8988T (cell line): ENCODE data around the gene ASTN2.
"Not testable (repeated sequence)": the region's sequence is repeated elsewhere in the genome, so short reads cannot be mapped to it uniquely, and the experiment has no call there.

Experiments used
- DNase-seq: peaks from one replicate; pipeline ENCODE4 v3.0.0; 2011

Gene ASTN2

DNA sequence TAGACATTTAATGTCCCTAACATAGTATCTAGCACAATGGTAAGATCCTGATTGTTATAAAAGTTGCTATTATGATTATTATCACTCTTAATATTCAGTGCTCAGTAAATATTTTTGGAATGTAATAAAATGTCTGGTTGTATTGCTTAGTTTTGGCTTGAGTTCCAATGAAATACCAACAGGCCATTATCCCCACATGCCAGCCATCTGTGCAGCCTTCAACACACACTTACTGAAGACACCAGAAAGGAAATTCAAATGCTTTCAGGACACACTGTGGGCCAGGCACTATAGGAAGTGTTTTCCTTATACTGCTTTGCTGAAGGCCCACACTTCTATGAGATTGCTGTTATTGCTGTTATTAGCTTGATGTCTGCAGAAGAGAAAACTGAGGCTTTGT lies 570.2 kb downstream of the ASTN2 start:
- DNase-seq = no peak

DNA sequence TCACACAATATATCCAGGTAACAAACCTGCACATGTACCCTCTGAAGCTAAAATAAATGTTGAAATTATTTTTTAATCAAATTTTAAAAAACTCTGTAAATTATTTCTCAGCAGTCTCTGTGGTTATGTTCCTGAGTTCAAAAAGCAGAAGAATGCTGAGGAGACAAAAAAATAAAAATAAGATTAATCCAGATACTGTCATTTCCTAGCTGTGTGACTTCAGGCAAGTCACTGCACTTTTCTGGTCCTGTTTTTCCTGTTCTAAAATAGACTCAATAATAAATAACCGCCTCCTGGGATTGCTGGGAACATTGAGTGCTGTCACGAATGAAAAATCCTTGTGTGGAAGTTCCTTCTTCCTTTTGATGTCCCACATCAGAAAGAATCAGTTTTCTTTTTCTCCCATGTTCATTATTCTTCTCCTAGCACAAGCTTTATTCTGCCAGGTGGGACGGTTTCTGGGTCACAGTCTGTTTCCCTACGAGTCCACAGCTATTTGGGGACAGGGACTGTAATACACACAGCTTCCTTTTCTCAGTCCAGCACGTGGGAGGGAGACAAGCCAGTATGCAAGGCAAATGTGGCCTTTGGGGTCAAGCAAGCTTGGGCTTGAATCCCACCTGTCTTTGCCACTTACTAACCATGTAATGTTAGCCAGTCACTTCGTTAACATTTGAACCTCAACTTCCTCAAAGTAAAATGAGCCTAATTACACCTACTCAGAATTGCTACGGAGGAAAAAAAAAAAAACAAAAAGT lies 570.8 kb downstream of the ASTN2 start:
- no peak for DNase-seq

DNA sequence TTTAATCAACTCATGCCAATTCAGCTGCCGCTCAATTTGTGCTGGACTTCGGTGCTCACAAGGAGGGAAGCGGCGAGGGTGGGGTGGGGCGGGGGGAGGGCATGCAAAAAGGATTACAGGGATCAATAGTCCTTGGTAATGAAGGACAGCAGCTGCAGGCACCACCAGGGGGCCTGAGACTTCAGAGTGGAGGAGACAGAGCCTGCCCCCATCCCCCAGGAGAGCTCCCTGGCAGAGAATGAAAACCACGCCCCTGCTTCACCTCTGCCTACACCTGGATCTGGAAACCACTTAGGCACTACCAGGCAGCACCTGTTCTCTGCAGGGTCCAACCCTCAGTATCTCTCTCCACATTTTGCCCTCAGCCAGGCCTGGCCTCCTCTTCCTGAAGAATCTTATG lies 572.2 kb downstream of the ASTN2 start:
- DNase-seq = no peak

- not testable (repeated sequence) for DNase-seq
These were observed 576.4 kb downstream of the ASTN2 start for GRCh38 chr9:116838468-116838867.

DNA sequence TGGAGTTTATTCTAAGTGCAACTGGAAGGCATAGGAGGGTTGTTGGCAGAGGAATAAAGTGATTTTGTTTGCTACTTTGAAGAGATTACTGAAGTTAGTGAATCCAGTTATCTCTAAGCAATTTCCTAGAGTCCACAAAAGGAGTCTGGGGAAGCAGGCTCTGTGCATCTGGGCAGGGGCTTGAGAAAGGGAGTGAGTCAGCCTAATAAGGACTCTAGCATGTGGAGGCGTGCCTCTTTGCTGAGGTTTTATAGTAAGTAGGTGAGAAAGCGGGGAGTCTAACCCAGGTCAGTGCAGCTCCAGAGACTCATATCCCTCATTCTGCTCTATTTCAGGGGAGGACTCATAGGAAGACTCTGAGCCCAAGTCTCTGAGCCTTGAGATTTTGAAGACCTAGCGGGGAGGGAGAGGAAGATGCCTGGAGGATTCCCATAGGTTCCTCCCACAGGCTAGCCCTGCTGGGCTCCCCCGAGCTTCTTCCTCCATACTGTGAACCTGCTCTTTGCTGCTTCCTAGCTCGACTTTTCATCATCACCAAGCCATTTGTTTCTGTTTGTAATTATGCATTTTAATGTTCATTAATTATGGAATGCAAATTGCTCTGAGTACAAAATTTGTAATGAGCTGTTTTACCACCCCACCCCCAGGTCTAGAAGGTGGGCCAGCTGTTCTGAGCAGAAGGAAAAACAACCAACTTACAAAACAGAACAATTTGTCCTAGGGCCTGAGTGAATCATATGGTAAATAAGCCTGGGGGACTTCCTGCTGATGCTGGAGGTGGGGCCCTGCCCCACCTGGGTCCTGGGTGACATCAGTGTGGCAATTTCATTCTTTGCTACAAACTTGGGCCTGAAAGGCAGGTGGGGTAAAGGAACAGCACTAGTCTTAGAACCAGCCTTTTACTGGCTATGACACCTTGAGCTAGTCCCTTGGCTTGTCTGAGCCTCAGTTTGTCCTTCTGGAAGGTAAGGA lies 577.6 kb downstream of the ASTN2 start:
- DNase-seq = no peak

DNA sequence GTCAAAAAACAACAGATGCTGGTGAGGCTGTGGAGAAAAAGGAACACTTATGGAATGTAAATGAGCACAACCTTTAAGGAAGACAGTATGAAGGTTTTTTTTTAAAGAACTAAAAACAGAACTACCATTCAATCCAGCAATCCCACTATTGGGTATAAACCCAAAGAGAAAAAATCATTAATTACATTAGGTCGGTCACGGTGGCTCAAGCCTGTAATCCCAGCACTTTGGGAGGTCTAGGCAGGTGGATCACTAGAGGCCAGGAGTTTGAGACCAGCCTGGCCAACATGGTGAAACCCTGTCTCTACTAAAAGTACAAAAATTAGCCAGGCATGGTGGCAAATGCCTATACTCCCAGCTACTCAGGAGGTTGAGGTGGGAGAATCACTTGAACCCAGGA lies 584.5 kb downstream of the ASTN2 start:
- not testable (repeated sequence) for DNase-seq

DNA sequence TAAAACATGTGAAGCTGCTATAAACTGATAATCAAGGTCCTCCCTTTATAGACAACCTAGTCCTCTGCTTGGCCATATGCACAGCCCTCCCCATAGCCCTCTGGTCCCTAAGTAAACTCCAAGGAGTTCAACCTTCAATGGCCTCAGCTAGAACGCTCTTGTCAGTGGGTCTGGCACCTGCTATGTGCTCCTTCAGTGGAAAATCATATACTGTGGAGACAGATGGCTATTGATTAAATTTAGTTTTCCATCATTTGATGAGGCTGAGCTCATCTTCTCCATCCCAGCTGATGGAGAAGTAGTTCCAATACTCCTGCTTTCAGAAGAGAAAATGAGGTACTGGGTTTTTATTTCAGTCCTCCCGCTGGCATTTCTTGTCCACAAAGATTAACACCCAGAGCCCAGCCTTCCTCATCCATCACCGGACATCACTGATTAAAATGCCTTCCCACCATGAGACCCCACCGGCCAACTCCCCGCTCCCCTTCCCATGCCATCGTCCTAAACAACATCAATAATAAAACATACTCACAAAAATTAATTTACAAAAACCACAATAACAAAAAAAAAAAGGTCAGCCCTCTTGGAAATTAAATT lies 593.1 kb downstream of the ASTN2 start:
- no peak for DNase-seq

GRCh38 chr9:116819116-116819515 lies 595.7 kb downstream of the ASTN2 start:
- no peak for DNase-seq

DNA sequence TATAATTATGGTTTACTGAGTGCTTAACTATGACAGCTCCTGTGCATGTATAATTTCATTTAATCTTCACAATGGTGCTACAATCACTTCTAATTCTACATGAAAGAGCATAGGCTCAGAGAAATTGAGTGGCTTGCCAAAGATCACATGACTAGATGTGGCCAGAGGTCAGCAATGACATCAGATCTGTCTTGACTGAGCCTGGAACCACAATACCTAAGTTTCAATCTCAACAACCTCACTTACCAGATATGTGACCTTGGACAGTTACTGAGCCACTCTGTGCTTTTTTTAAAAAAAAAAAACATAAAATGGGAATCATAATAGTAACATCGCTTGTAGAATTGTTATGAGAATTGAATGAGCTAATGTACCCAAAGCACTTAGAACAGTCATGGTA lies 597.1 kb downstream of the ASTN2 start:
- DNase-seq = no peak

DNA sequence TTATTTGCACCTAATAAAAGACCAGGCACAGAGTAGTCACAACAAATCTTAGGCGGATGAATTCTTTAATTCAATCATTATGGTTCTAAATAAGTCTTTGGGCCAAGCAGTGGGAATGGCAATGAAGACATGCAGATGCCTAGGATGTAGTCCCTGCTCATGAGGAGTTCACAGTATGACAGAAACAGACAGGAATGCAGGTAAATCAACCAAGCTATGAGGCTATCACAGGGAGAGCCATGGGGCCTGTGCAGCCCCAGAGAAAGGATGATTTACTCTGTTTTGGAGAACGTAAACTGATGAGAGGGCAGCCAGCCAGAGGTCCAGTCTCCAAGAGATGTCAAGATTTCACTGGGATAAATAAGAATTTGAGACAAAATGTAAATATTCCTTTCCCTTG lies 598.4 kb downstream of the ASTN2 start:
- no peak for DNase-seq

DNA sequence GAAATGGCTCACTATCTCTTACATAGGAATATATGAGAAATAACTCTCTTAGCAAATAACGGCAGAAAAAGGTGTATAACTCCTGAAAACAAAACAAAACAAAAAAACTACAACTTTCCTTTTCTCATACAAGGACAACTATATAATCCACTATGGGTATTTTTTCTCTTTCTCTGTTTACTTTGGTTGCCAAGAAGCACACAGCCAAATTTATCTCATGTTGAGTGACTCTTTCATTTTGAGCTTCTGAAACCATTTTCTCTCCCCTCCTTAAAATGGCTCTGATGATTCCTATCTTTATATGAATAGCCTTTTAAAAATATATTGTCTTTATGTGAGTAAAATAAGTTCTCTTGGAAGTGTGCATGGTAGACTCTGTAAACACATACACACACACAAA lies 599.0 kb downstream of the ASTN2 start:
- DNase-seq = no peak

GRCh38 chr9:116813031-116813300 lies 601.9 kb downstream of the ASTN2 start:
- no peak for DNase-seq

- DNase-seq = no peak
These were observed 602.4 kb downstream of the ASTN2 start for GRCh38 chr9:116812231-116813030.

- no peak for DNase-seq
These were observed 605.2 kb downstream of the ASTN2 start for GRCh38 chr9:116809656-116810055.

GRCh38 chr9:116806075-116806474 lies 608.8 kb downstream of the ASTN2 start:
- DNase-seq = no peak

GRCh38 chr9:116800885-116801284 lies 614.0 kb downstream of the ASTN2 start:
- no peak for DNase-seq

DNA sequence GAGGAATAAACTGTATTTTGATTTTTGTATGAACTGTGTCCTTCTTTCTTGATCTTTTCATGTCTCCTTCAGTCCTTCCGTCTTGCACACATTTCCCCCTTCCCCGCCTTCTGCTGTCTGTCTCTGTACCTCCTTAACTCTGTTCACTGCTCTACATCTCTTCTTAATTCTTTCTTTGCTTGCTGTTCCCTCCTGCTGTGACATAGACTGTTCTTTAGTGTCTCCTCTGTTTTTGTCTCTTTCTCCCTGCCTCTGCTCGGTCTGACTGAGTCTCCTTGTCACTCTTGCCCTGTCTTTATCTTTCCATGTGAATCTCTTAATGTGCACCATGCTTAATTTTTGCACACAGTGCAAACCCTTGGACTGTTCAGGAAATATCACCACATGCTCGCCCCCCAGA lies 614.8 kb downstream of the ASTN2 start:
- no peak for DNase-seq

DNA sequence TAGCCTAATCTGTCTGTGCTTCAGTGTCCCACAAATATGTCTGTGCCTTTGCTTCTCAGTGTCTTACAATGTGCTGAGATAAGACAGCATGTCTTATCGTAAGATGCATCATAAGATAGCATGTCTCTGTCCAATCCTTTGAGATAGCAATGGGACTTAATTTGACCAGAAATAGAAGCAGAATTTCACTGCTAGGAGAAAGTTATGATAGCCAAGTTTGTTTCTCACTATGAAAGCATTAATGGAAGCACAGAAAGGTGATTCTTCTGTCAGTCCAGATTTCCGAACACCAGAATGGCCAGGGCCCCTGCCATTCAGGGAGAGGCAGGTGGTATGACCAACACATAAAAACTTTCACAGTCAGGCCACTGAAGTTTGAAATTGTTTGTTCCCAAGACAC lies 616.3 kb downstream of the ASTN2 start:
- DNase-seq = no peak

DNA sequence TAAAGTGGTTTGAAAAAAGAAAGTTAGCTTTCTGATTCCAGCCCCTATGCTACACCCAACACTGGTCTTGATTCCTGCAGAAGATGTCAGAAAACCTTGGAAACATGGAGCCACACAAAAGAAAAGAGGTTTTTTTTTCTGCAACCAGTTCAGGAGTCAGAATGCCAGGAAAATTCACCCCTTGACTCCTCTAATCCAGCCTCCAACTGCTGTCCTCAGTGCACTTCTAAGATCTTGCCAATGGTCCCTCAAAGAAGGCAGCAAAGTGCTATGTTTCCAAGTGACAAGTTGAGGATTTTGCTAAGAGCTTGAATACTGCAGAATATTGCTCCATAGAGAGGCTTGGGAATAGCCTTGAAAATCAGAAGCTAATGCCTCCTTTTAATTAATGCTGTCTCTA lies 617.6 kb downstream of the ASTN2 start:
- DNase-seq = no peak

GRCh38 chr9:116796669-116797068 lies 618.2 kb downstream of the ASTN2 start:
- DNase-seq = no peak

DNA sequence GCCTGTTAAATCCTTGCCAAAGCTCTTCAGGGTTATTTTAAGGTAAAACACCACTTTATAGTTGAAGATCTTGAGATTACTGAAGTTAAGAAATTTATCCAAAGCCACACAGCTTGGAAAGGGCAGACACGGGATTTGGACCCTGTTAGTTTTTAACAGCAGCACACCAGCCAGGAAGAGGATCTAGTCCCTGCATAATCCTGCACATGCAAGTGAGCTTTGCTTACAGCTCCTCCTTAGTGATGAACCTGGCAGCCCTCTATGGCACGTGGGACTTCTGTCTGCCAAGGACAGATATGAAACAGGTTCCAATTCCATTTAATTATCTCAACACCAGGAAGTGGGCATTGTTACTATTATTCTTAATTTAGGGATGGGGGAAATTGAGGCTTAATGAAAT lies 619.0 kb downstream of the ASTN2 start:
- DNase-seq = no peak

- no peak for DNase-seq
These were observed 622.6 kb downstream of the ASTN2 start for GRCh38 chr9:116792271-116792670.

DNA sequence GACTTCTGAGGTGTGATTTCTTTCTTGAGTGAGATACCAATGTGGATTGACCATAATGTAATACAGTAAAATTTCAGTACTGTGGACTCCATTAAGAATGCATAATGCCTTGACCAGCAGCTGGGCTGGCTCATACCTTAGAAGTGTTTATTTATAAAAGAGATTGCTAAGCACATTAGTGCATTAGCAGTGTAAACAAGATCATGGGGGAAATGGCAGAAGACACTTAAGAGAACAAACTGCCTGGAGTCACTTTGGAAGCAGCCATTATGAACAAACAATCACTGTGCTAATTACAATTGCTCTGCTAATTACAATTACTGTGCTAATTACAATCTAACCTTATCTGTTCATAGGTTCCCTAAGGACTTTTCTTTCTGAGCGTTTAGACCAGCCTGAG lies 623.5 kb downstream of the ASTN2 start:
- no peak for DNase-seq
